Hepatocyte (in vitro differentiated cells): ENCODE measurements around the gene MRTFA. TPM values are rescaled to one million over a fixed set of nuclear protein-coding genes. Genes with fewer than 3 reads are reported as not detected.

Experiments used
- DNase-seq: peaks from one replicate; pipeline ENCODE4 v3.0.0-alpha.2; 2016; ENCODE audit warnings: low spot score
- H2AFZ ChIP-seq: fragments of 200-600 bp; sonication (generic); 2 replicates; pipeline ENCODE4 v1.6.0; 2016; ENCODE audit warnings: antibody characterized with exemption, mild to moderate bottlenecking
- H3K27ac ChIP-seq: fragments of 200-600 bp; sonication (generic); 2 replicates; pipeline ENCODE4 v1.5.1; 2016; ENCODE audit warnings: mild to moderate bottlenecking
- H3K27me3 ChIP-seq: fragments of 200-600 bp; sonication (generic); 2 replicates; pipeline ENCODE4 v1.6.1; 2016
- H3K36me3 ChIP-seq: fragments of 200-600 bp; sonication (generic); replicated peaks from 2 replicates; pipeline ENCODE4 v1.5.1; 2016; ENCODE audit warnings: low read depth; ENCODE audit not compliant: insufficient read depth
- H3K4me1 ChIP-seq: fragments of 200-600 bp; sonication (generic); 2 replicates; pipeline ENCODE4 v1.5.1; 2016; ENCODE audit warnings: mild to moderate bottlenecking, moderate library complexity; ENCODE audit not compliant: insufficient read depth
- H3K4me2 ChIP-seq: fragments of 200-600 bp; sonication (generic); 2 replicates; pipeline ENCODE4 v1.6.0; 2016
- H3K4me3 ChIP-seq: fragments of 200-600 bp; sonication (generic); 2 replicates; pipeline ENCODE4 v1.5.1; 2016; ENCODE audit warnings: mild to moderate bottlenecking
- H3K79me2 ChIP-seq: fragments of 200-600 bp; sonication (generic); 2 replicates; pipeline ENCODE4 v1.6.0; 2017; ENCODE audit warnings: mild to moderate bottlenecking
- H3K9me2 ChIP-seq: fragments of 200-600 bp; sonication (generic); replicated peaks from 2 replicates; pipeline ENCODE4 v1.6.0; 2017; ENCODE audit warnings: mild to moderate bottlenecking; ENCODE audit not compliant: insufficient read depth
- H3K9me3 ChIP-seq: fragments of 200-600 bp; sonication (generic); 2 replicates; pipeline ENCODE4 v1.5.1; 2016; ENCODE audit warnings: low read depth, mild to moderate bottlenecking
- H4K20me1 ChIP-seq: fragments of 200-600 bp; sonication (generic); 2 replicates; pipeline ENCODE4 v1.6.0; 2016; ENCODE audit warnings: mild to moderate bottlenecking; ENCODE audit not compliant: insufficient read depth, poor library complexity, severe bottlenecking
- CTCF ChIP-seq: fragments of 200-600 bp; sonication (generic); IDR thresholded peaks from 2 replicates; pipeline ENCODE4 v1.5.1; 2016; ENCODE audit warnings: antibody characterized with exemption, mild to moderate bottlenecking; ENCODE audit not compliant: poor library complexity
- EZH2 ChIP-seq: fragments of 200-600 bp; sonication (generic); IDR thresholded peaks from 2 replicates; pipeline ENCODE4 v1.6.1; 2016; ENCODE audit warnings: antibody characterized with exemption, mild to moderate bottlenecking, borderline replicate concordance
- EZH2phosphoT487 ChIP-seq: fragments of 200-600 bp; sonication (generic); IDR thresholded peaks from one replicate; pipeline ENCODE4 v1.6.1; 2018; ENCODE audit warnings: antibody characterized with exemption, mild to moderate bottlenecking, low read depth, moderate library complexity; ENCODE audit not compliant: unreplicated experiment, severe bottlenecking
- WGBS: methylation state at CpG from one replicate; pipeline ENCODE4 v1.1.6; 2016; ENCODE audit warnings: low lambda C conversion rate; ENCODE audit errors: missing lambda C conversion rate; 5-methylcytosine and 5-hydroxymethylcytosine counted together
- polyA plus RNA-seq: library from polyadenylated mRNA; unstranded; fragments of >200 nt; fragmentation: Nextera tagmentation; extraction: Ambion mirVana; gene quantifications from 2 replicates; pipeline ENCODE4 v1.2.1, GENCODE V29; 2016
- total RNA-seq: library from RNA; depleted of rRNA; stranded (reverse); fragments of >200 nt; gene quantifications from 2 replicates; pipeline ENCODE4 v1.2.3, GENCODE V29; 2014

The MRTFA gene
- total and polyA plus RNA-seq, 2 experiments from 2014 or later, result 19.0 to 29.7 TPM

- Histone ChIP-seq H3K27ac (no peak overlapping the region), H3K36me3 (no peaks in the 10 kb centered on the region), H2AFZ (no peak overlapping the region), H4K20me1 (no peaks in the 10 kb centered on the region), H3K9me2 (no peaks in the 10 kb centered on the region), H3K4me1 (no peaks in the 10 kb centered on the region), H3K9me3 (no peaks in the 10 kb centered on the region), H3K27me3 (no peaks in the 10 kb centered on the region), H3K4me2 (no peak overlapping the region), H3K4me3 (no peak overlapping the region), H3K79me2 (peaks cover 12% of the 10 kb centered on the region)
- TF ChIP-seq EZH2 (no peak), EZH2phosphoT487 (no peak), CTCF (no peak)
- 91% methylated on average over 3 of the region's 3 CpGs for WGBS
- DNase-seq, result no peak
Measured at GRCh38 chr22:40403141-40403540, 233.4 kb downstream of the MRTFA start.

- no peak overlapping the region for H3K27ac ChIP-seq
- over 99% methylated on average over 8 of the region's 8 CpGs for WGBS
- no peaks in the 10 kb centered on the region for H3K27me3 ChIP-seq
- no peaks in the 10 kb centered on the region for H3K4me1 ChIP-seq
- no peaks in the 10 kb centered on the region for H4K20me1 ChIP-seq
- no peaks in the 10 kb centered on the region for H3K9me3 ChIP-seq
- no peak overlapping the region for H3K4me3 ChIP-seq
- H3K36me3 ChIP-seq, result no peaks in the 10 kb centered on the region
- no peak overlapping the region for H3K4me2 ChIP-seq
- no peak overlapping the region for H2AFZ ChIP-seq
- TF ChIP-seq EZH2 (no peak), CTCF (no peak), EZH2phosphoT487 (no peak)
- no peak for DNase-seq
- no peaks in the 10 kb centered on the region for H3K9me2 ChIP-seq
- peaks cover 12% of the 10 kb centered on the region for H3K79me2 ChIP-seq
Measured at GRCh38 chr22:40401981-40402406, 234.5 kb downstream of the MRTFA start.

GRCh38 chr22:40401532-40401931 is 235.0 kb downstream of the MRTFA start:
- Histone ChIP-seq H3K9me2 (no peaks in the 10 kb centered on the region), H3K4me3 (no peak overlapping the region), H3K4me2 (no peak overlapping the region), H3K27me3 (no peaks in the 10 kb centered on the region), H4K20me1 (no peaks in the 10 kb centered on the region), H3K27ac (no peak overlapping the region), H3K9me3 (no peaks in the 10 kb centered on the region), H3K79me2 (peaks cover 12% of the 10 kb centered on the region), H3K36me3 (no peaks in the 10 kb centered on the region), H3K4me1 (peaks cover 4% of the 10 kb centered on the region), H2AFZ (no peak overlapping the region)
- TF ChIP-seq EZH2 (no peak), CTCF (no peak), EZH2phosphoT487 (no peak)
- DNase-seq, result no peak
- 97% methylated on average over 4 of the region's 4 CpGs for WGBS

GRCh38 chr22:40400159-40400558 is 236.4 kb downstream of the MRTFA start:
- Histone ChIP-seq H4K20me1 (no peaks in the 10 kb centered on the region), H3K27ac (no peak overlapping the region), H2AFZ (no peak overlapping the region), H3K4me2 (no peak overlapping the region), H3K36me3 (no peaks in the 10 kb centered on the region), H3K9me2 (no peaks in the 10 kb centered on the region), H3K79me2 (peaks cover 16% of the 10 kb centered on the region), H3K27me3 (no peaks in the 10 kb centered on the region), H3K9me3 (no peaks in the 10 kb centered on the region), H3K4me1 (peaks cover 5% of the 10 kb centered on the region), H3K4me3 (no peak overlapping the region)
- DNase-seq, result no peak
- 95% methylated on average over 15 of the region's 15 CpGs for WGBS
- no peak for TF ChIP-seq CTCF
- no peak for TF ChIP-seq EZH2phosphoT487
- no peak for TF ChIP-seq EZH2
